Endothelial cell of umbilical vein (primary cell): ENCODE data around the gene PPP1CB. TPM values are rescaled to one million over a fixed set of nuclear protein-coding genes. Genes with fewer than 3 reads are reported as not detected.
A peak's percentile ranks its signal among the peaks of the same experiment; 100 is the strongest.

Experiments used
- BruUV-seq: library from RNA; stranded (reverse); fragments of 400-500 nt; replicated peaks from 2 replicates; lab custom pipeline; 2021; lab: Mats Ljungman, UMichigan
- CTCF ChIA-PET: fragments of 300-600, 350-600 bp; sonication (Branson Sonifier 250); formaldehyde crosslinking; loops from one replicate; lab custom pipeline; 2021; ENCODE audit warnings: antibody characterized with exemption, inconsistent platforms; lab: Charles Lee
- POLR2A ChIA-PET: fragments of 300-600, 350-600 bp; sonication (Branson Sonifier 250); formaldehyde crosslinking; loops from one replicate; lab custom pipeline; 2021; ENCODE audit warnings: antibody characterized with exemption, inconsistent platforms; lab: Charles Lee
- DNase-seq: peaks from one replicate; pipeline ENCODE4 v3.0.0-alpha.2; 2011; ENCODE audit warnings: low read depth, low spot score
- FAIRE-seq: peaks from 2 replicates; lab custom pipeline; 2011; peaks lifted over from hg19 to GRCh38; lab: Jason Lieb, UNC
- H2AFZ ChIP-seq: 2 replicates; pipeline ENCODE4 v1.6.0; 2012; ENCODE audit warnings: low read depth, low read length, control low read depth, inconsistent platforms
- H3K27ac ChIP-seq: 2 replicates; pipeline ENCODE4 v1.5.1; 2011; ENCODE audit warnings: low read depth, mild to moderate bottlenecking, control low read depth, low read length, moderate library complexity; ENCODE audit not compliant: insufficient read depth
- H3K27me3 ChIP-seq, 2 experiments: 2 replicates each; pipeline versions ENCODE4 v1.6.0 to v1.6.1; 2011; ENCODE audit warnings: low read length in 2 of 2, mixed read lengths in 1 of 2; ENCODE audit not compliant: control insufficient read depth in 2 of 2, insufficient read depth in 2 of 2
- H3K36me3 ChIP-seq, 2 experiments: 2 replicates in 1 of 2; 3 replicates in 1 of 2; pipeline ENCODE4 v1.5.1; 2011; ENCODE audit warnings: low read length in 2 of 2, mild to moderate bottlenecking in 1 of 2, moderate library complexity in 1 of 2; ENCODE audit not compliant: control insufficient read depth in 2 of 2, insufficient read depth in 2 of 2; ENCODE audit errors: extremely low read depth in 1 of 2
- H3K4me1 ChIP-seq: 3 replicates; pipeline ENCODE4 v1.5.1; 2011; ENCODE audit warnings: mild to moderate bottlenecking, low read length; ENCODE audit not compliant: control insufficient read depth, insufficient read depth; ENCODE audit errors: extremely low read depth
- H3K4me2 ChIP-seq: 2 replicates; pipeline ENCODE4 v1.6.1; 2011; ENCODE audit warnings: low read length, control low read depth, mixed read lengths; ENCODE audit not compliant: insufficient read depth
- H3K4me3 ChIP-seq, 3 experiments: fragments of 200-600 bp in 1 of 3; sonication (generic), shearing (Covaris generic) in 1 of 3; replicated peaks in 1 of 3; 2 replicates each; pipeline ENCODE4 v1.5.1; 2011 to 2016; ENCODE audit warnings: control low read depth in 3 of 3, low read length in 3 of 3, mild to moderate bottlenecking in 2 of 3, inconsistent platforms in 1 of 3, low read depth in 1 of 3, moderate library complexity in 1 of 3; ENCODE audit not compliant: insufficient read depth in 1 of 3
- H3K79me2 ChIP-seq: 2 replicates; pipeline ENCODE4 v1.6.0; 2012; ENCODE audit warnings: low read length, inconsistent platforms; ENCODE audit not compliant: control insufficient read depth, insufficient read depth
- H3K9ac ChIP-seq: replicated peaks from 2 replicates; pipeline ENCODE3; 2011; ENCODE audit warnings: low read length, control low read depth; ENCODE audit not compliant: insufficient read depth; ENCODE audit errors: extremely low read depth
- H3K9me1 ChIP-seq: replicated peaks from 3 replicates; pipeline ENCODE4 v1.6.0; 2011; ENCODE audit warnings: mild to moderate bottlenecking, low read length; ENCODE audit not compliant: control insufficient read depth, insufficient read depth; ENCODE audit errors: extremely low read depth
- H3K9me3 ChIP-seq: replicated peaks from 2 replicates; pipeline ENCODE4 v1.5.1; 2012; ENCODE audit warnings: low read length, inconsistent platforms; ENCODE audit not compliant: control insufficient read depth, insufficient read depth
- H4K20me1 ChIP-seq: replicated peaks from 2 replicates; pipeline ENCODE3; 2011; ENCODE audit warnings: mild to moderate bottlenecking, low read length; ENCODE audit not compliant: control insufficient read depth, insufficient read depth; ENCODE audit errors: extremely low read depth
- CTCF ChIP-seq, 2 donors: IDR thresholded peaks; 1 replicate in 1 of 2; 2 replicates in 1 of 2; pipeline ENCODE4 v1.5.1; 2011; ENCODE audit warnings: low read length in 2 of 2, mild to moderate bottlenecking in 2 of 2, moderate library complexity in 2 of 2, control low read depth in 1 of 2, inconsistent platforms in 1 of 2, low read depth in 1 of 2; ENCODE audit not compliant: insufficient read depth in 1 of 2; ENCODE audit errors: extremely low read depth in 1 of 2
- EZH2 ChIP-seq: IDR thresholded peaks from 2 replicates; pipeline ENCODE4 v1.6.1; 2012; ENCODE audit warnings: borderline replicate concordance, low read depth, mild to moderate bottlenecking, moderate library complexity, low read length, inconsistent platforms; ENCODE audit not compliant: severe bottlenecking
- FOS ChIP-seq: IDR thresholded peaks from 2 replicates; pipeline ENCODE4 v1.6.1; 2011; ENCODE audit warnings: mild to moderate bottlenecking, low read length, moderate library complexity, borderline replicate concordance; ENCODE audit not compliant: insufficient read depth
- JUN ChIP-seq: IDR thresholded peaks from 2 replicates; pipeline ENCODE4 v1.6.1; 2011; ENCODE audit warnings: borderline replicate concordance, low read depth; ENCODE audit not compliant: insufficient read length, insufficient read depth
- MYC ChIP-seq: IDR thresholded peaks from one replicate; pipeline ENCODE4 v1.6.1; 2011; ENCODE audit warnings: mild to moderate bottlenecking, low read depth, low read length
- POLR2A ChIP-seq: IDR thresholded peaks from 2 replicates; pipeline ENCODE4 v1.6.1; 2012; ENCODE audit warnings: low read depth, mild to moderate bottlenecking, control low read depth, low read length
- POLR2AphosphoS5 ChIP-seq: IDR thresholded peaks from 2 replicates; pipeline ENCODE4 v1.6.1; 2012; ENCODE audit warnings: low read depth, mild to moderate bottlenecking, control low read depth, low read length, moderate library complexity; ENCODE audit not compliant: insufficient read depth
- dilution Hi-C: fragments of 300-500 bp; cut with MboI; formaldehyde crosslinking; loops from one replicate; pipeline ENCODE4 v1.15.0; 2019; ENCODE audit warnings: low sequenced_read_pairs; ENCODE audit not compliant: extremely low pct_ligation_motif_present
- intact Hi-C: fragments of 100-400 bp; cut with micrococcal nuclease; formaldehyde crosslinking; loops from one replicate; pipeline ENCODE4 v1.10.0; 2022
- polyA plus RNA-seq, 4 experiments: library from polyadenylated mRNA; depleted of rRNA in 3 of 4; stranded (reverse) in 3 of 4; unstranded in 1 of 4; fragments of >200 nt; gene quantifications; 2 replicates each; pipeline versions ENCODE4 v1.2.1 to v1.2.3, GENCODE V29; 2011 to 2012; ENCODE audit warnings: missing spikeins in 1 of 4
- total RNA-seq: library from RNA; stranded (reverse); gene quantifications from 2 replicates; pipeline ENCODE4 v1.2.3, GENCODE V29; 2021

PPP1CB gene
- total and polyA plus RNA-seq, 2 donors (not counting 3 experiments of a cell fraction or from before 2014, with no cell fraction given), result 29.8 to 163 TPM

- dilution Hi-C loops (no loop called here), intact Hi-C loops (no loop called here)
- no peaks in the 10 kb centered on the region for H3K9me3 ChIP-seq
- H2AFZ ChIP-seq, result no peak overlapping the region
- POLR2A ChIA-PET, result no interaction called here
- no peaks in the 10 kb centered on the region for H3K27me3 ChIP-seq
- H3K36me3 ChIP-seq, result no peaks in the 10 kb centered on the region
- CTCF ChIA-PET, result interaction anchor here (0.7 to 2.7 kb wide), 3 partner anchors 16 to 131 kb away, joined by 3 to 7 read pairs (median 5); no protein-coding TSS in a partner anchor
- H3K4me2 ChIP-seq, result no peak overlapping the region
- no peaks in the 10 kb centered on the region for H3K9me1 ChIP-seq
- FAIRE-seq (peak; percentile 12), DNase-seq (no peak)
- no peak overlapping the region for H3K4me3 ChIP-seq
- no peak for TF ChIP-seq POLR2A
- no peak for TF ChIP-seq CTCF (IDR thresholded peaks at IDR 0.05; ENCODE audit: extremely low read depth in 1 of 2, insufficient read depth in 1 of 2, low read depth in 1 of 2, low read length in 2 of 2)
- TF ChIP-seq EZH2, result no peak
- no peak for TF ChIP-seq POLR2AphosphoS5
- no peak for TF ChIP-seq MYC
- no peak for TF ChIP-seq FOS
- TF ChIP-seq JUN, result no peak
- H3K27ac ChIP-seq, result no peak overlapping the region
- H3K4me1 ChIP-seq, result no peaks in the 10 kb centered on the region
- H3K9ac ChIP-seq, result no peak overlapping the region
- no peaks in the 10 kb centered on the region for H3K79me2 ChIP-seq
- H4K20me1 ChIP-seq, result no peaks in the 10 kb centered on the region
- no TSS peak for BruUV-seq
Observed at GRCh38 chr2:28725021-28725711, 26.5 kb upstream of the PPP1CB start.
